Subcutaneous adipose tissue (tissue), 4 donors: ENCODE results near the gene MRPS17. TPM values are rescaled to one million over a fixed set of nuclear protein-coding genes. Genes with fewer than 3 reads are reported as not detected.

Source experiments
- CTCF ChIP-seq: fragments of 450-650 bp; IDR thresholded peaks from one replicate; pipeline ENCODE4 v1.5.1; 2016; ENCODE audit warnings: low read depth, mild to moderate bottlenecking, control low read depth, antibody characterized with exemption, moderate library complexity
- total RNA-seq, 4 donors: library from RNA; depleted of rRNA; stranded (reverse); fragments of >200 nt; gene quantifications; one replicate each; pipeline ENCODE4 v1.1.0, GENCODE V29; 2016

The MRPS17 gene
- total RNA-seq, 4 donors from 2014 or later = 5.1 to 10.1 (median 6.0) TPM

GRCh38 chr7:55973747-55974250 is 22.1 kb downstream of the MRPS17 start:
- TF ChIP-seq CTCF = no peak

GRCh38 chr7:55975988-55976633 is 24.4 kb downstream of the MRPS17 start:
- TF ChIP-seq CTCF = no peak

- no peak for TF ChIP-seq CTCF
Measured at GRCh38 chr7:55977831-55978230, 26.2 kb downstream of the MRPS17 start.

GRCh38 chr7:55980266-55980665 is 28.6 kb downstream of the MRPS17 start:
- TF ChIP-seq CTCF = no peak

GRCh38 chr7:55983537-55983936 is 31.9 kb downstream of the MRPS17 start:
- no peak for TF ChIP-seq CTCF

- no peak for TF ChIP-seq CTCF
Measured at GRCh38 chr7:55992346-55992745, 40.7 kb downstream of the MRPS17 start.

GRCh38 chr7:55996856-55997500 is 45.3 kb downstream of the MRPS17 start:
- TF ChIP-seq CTCF = no peak
